ENCODE results near the gene ELOVL5. TPM values are rescaled to one million over a fixed set of nuclear protein-coding genes. Genes with fewer than 3 reads are reported as not detected.

ELOVL5 gene
- total and polyA plus RNA-seq, 2 experiments from 2014 or later: 83.3 to 180 TPM

GRCh38 chr6:53251033-53251672 is 97.6 kb downstream of the ELOVL5 start:
- DNase-seq (ENCODE audit: low spot score) (no peak), ATAC-seq (no peak)
- Histone ChIP-seq H3K4me2 (no peak overlapping the region), H2AFZ (no peak overlapping the region), H4K20me1 (replicated peaks; ENCODE audit: insufficient read depth) (no peaks in the 10 kb centered on the region; the same call in 1 of the 2 replicates), H3K4me1 (ENCODE audit: insufficient read depth) (no peaks in the 10 kb centered on the region), H3K79me2 (replicated peaks; ENCODE audit: insufficient read depth) (no peaks in the 10 kb centered on the region), H3K27ac (ENCODE audit: low read depth) (no peak overlapping the region), H3K4me3 (no peak overlapping the region), H3K27me3 (ENCODE audit: insufficient read depth) (no peaks in the 10 kb centered on the region), H3K36me3 (ENCODE audit: insufficient read depth) (no peaks in the 10 kb centered on the region), H3F3A (replicated peaks; ENCODE audit: low read depth) (no peaks in the 10 kb centered on the region), H3K9me2 (ENCODE audit: insufficient read depth) (no peaks in the 10 kb centered on the region)
- no peaks in the 10 kb centered on the region for H3K36me3 Mint-ChIP-seq (ENCODE audit: low read depth)
- no peak overlapping the region for H3K27ac Mint-ChIP-seq
- TF ChIP-seq ETS1 (IDR thresholded peaks at IDR 0.05) (no peak), NANOG (IDR thresholded peaks at IDR 0.05; ENCODE audit: borderline replicate concordance) (no peak), STAT1 (IDR thresholded peaks at IDR 0.05; ENCODE audit: unreplicated experiment) (no peak), CTCF (conservative IDR thresholded peaks at IDR 0.05; ENCODE audit: low read depth in 2 of 2) (no peak), EZH2phosphoT487 (IDR thresholded peaks at IDR 0.05; ENCODE audit: unreplicated experiment) (no peak)
- no peaks in the 10 kb centered on the region for H3K9me3 Mint-ChIP-seq
- H3K27me3 Mint-ChIP-seq (ENCODE audit: insufficient read depth, low read depth, poor library complexity): peaks cover 2% of the 10 kb centered on the region
- H3K4me1 Mint-ChIP-seq: peaks cover 7% of the 10 kb centered on the region; the same call in 1 of the 3 replicates
- H3K4me3 Mint-ChIP-seq: no peak overlapping the region

- no peaks in the 10 kb centered on the region; the same call in 1 of the 2 replicates for H4K20me1 ChIP-seq (replicated peaks; ENCODE audit: insufficient read depth)
- H2AFZ ChIP-seq: no peak overlapping the region
- no peaks in the 10 kb centered on the region for H3K27me3 ChIP-seq (ENCODE audit: insufficient read depth)
- DNase-seq (ENCODE audit: low spot score): no peak
- H3K4me2 ChIP-seq: no peak overlapping the region
- no peaks in the 10 kb centered on the region for H3K9me3 Mint-ChIP-seq
- no peak overlapping the region for H3K4me3 ChIP-seq
- no peak overlapping the region for H3K4me3 Mint-ChIP-seq
- no peak overlapping the region for H3K27ac ChIP-seq (ENCODE audit: low read depth)
- H3K9me2 ChIP-seq (ENCODE audit: insufficient read depth): no peaks in the 10 kb centered on the region
- no peaks in the 10 kb centered on the region for H3K36me3 ChIP-seq (ENCODE audit: insufficient read depth)
- peaks cover 7% of the 10 kb centered on the region; the same call in 1 of the 3 replicates for H3K4me1 Mint-ChIP-seq
- no peaks in the 10 kb centered on the region for H3K36me3 Mint-ChIP-seq (ENCODE audit: low read depth)
- H3F3A ChIP-seq (replicated peaks; ENCODE audit: low read depth): no peaks in the 10 kb centered on the region
- no peak overlapping the region for H3K27ac Mint-ChIP-seq
- ATAC-seq: no peak
- no peaks in the 10 kb centered on the region for H3K4me1 ChIP-seq (ENCODE audit: insufficient read depth)
- H3K79me2 ChIP-seq (replicated peaks; ENCODE audit: insufficient read depth): no peaks in the 10 kb centered on the region
- peaks cover 2% of the 10 kb centered on the region for H3K27me3 Mint-ChIP-seq (ENCODE audit: insufficient read depth, low read depth, poor library complexity)
- TF ChIP-seq JUNB (IDR thresholded peaks at IDR 0.05; ENCODE audit: unreplicated experiment) (no peak), ZNF114 (CRISPR knock-in tag; IDR thresholded peaks at IDR 0.05) (no peak), ZNF331 (CRISPR knock-in tag; IDR thresholded peaks at IDR 0.05; ENCODE audit: low read depth) (no peak), CREB1 (CRISPR knock-in tag; IDR thresholded peaks at IDR 0.05; ENCODE audit: low read depth) (no peak), ZNF462 (CRISPR knock-in tag; IDR thresholded peaks at IDR 0.05) (no peak), EZH2phosphoT487 (IDR thresholded peaks at IDR 0.05; ENCODE audit: unreplicated experiment) (no peak)
Measured at GRCh38 chr6:53250176-53251032, 98.3 kb downstream of the ELOVL5 start.

Data from GM23338 (cell line).